ENCODE data around the gene ATN1. TPM values are rescaled to one million over a fixed set of nuclear protein-coding genes. Genes with fewer than 3 reads are reported as not detected.

The ATN1 gene
- total and polyA plus RNA-seq, 2 of the 8 experiments (the other 6 are each of a cell fraction or from before 2014, with no cell fraction given), result 20.6 to 73.4 TPM

GRCh38 chr12:6961695-6962284, 34.0 kb downstream of the ATN1 start (continued):
- TF ChIP-seq TBP (IDR thresholded peaks at IDR 0.05; ENCODE audit: low read depth, low read length), result peak; percentile 10; the same call in 1 of the 2 replicates
- TF ChIP-seq JUND (IDR thresholded peaks at IDR 0.05; ENCODE audit: low read length), result no peak
- TF ChIP-seq SIRT6 (IDR thresholded peaks at IDR 0.05; ENCODE audit: low read length), result no peak
- peak in 1 of 2 experiments; percentile 13; a peak in 1 of 4 replicates for TF ChIP-seq HDAC2 (IDR thresholded peaks at IDR 0.05; ENCODE audit: borderline replicate concordance in 1 of 2, low read depth in 2 of 2, low read length in 2 of 2)
- TF ChIP-seq HDAC6 (IDR thresholded peaks at IDR 0.05; ENCODE audit: low read depth, low read length), result no peak
- no peak for TF ChIP-seq EP300 (IDR thresholded peaks at IDR 0.05; ENCODE audit: borderline replicate concordance in 1 of 2, low read depth in 2 of 2, low read length in 2 of 2)

Data from H1 (cell line).